ENCODE data around the gene KCNMA1.
A peak's percentile ranks its signal among the peaks of the same experiment; 100 is the strongest.

The KCNMA1 gene

GRCh38 chr10:77381750-77382149 lies 255.9 kb downstream of the KCNMA1 start:
- no peaks in the 10 kb centered on the region for H3K27me3 ChIP-seq
- no peak overlapping the region for H3K9ac ChIP-seq
- no peaks in the 10 kb centered on the region for H4K20me1 ChIP-seq
- H3K9me3 ChIP-seq, result no peaks in the 10 kb centered on the region
- H3K4me1 ChIP-seq, result peaks cover 38% of the 10 kb centered on the region
- no peak overlapping the region for H3K27ac ChIP-seq
- no peak overlapping the region for H3K4me3 ChIP-seq
- H3K4me2 ChIP-seq, result no peak overlapping the region
- no peak for TF ChIP-seq Cebpa-rat (IDR thresholded peaks at IDR 0.05)
- H3K36me3 ChIP-seq, result no peaks in the 10 kb centered on the region

- Histone ChIP-seq H3K36me3 (no peaks in the 10 kb centered on the region), H3K9me3 (no peaks in the 10 kb centered on the region), H3K27ac (no peak overlapping the region), H3K4me1 (peaks cover 31% of the 10 kb centered on the region), H3K9ac (no peak overlapping the region), H3K27me3 (no peaks in the 10 kb centered on the region), H4K20me1 (no peaks in the 10 kb centered on the region), H3K4me2 (peak overlapping the region; percentile 61), H3K4me3 (no peak overlapping the region)
- no peak for TF ChIP-seq Cebpa-rat (IDR thresholded peaks at IDR 0.05)
Measured at GRCh38 chr10:77380723-77381122, 256.9 kb downstream of the KCNMA1 start.

- Histone ChIP-seq H3K9me3 (no peaks in the 10 kb centered on the region), H4K20me1 (no peaks in the 10 kb centered on the region), H3K4me2 (peak overlapping the region; percentile 61), H3K9ac (no peak overlapping the region), H3K27ac (no peak overlapping the region), H3K36me3 (no peaks in the 10 kb centered on the region), H3K4me1 (peaks cover 31% of the 10 kb centered on the region), H3K4me3 (no peak overlapping the region), H3K27me3 (no peaks in the 10 kb centered on the region)
- TF ChIP-seq Cebpa-rat (IDR thresholded peaks at IDR 0.05), result no peak
Measured at GRCh38 chr10:77380191-77380590, 257.4 kb downstream of the KCNMA1 start.

- TF ChIP-seq Cebpa-rat (IDR thresholded peaks at IDR 0.05), result no peak
- Histone ChIP-seq H4K20me1 (no peaks in the 10 kb centered on the region), H3K4me1 (peaks cover 31% of the 10 kb centered on the region)
Measured at GRCh38 chr10:77378366-77379349, 258.9 kb downstream of the KCNMA1 start.

GRCh38 chr10:77377678-77378352 lies 259.8 kb downstream of the KCNMA1 start:
- Histone ChIP-seq H3K4me1 (peaks cover 31% of the 10 kb centered on the region), H3K36me3 (no peaks in the 10 kb centered on the region), H3K27ac (no peak overlapping the region), H3K9ac (no peak overlapping the region), H4K20me1 (no peaks in the 10 kb centered on the region), H3K4me3 (no peak overlapping the region), H3K9me3 (no peaks in the 10 kb centered on the region), H3K4me2 (no peak overlapping the region), H3K27me3 (no peaks in the 10 kb centered on the region)
- no peak for TF ChIP-seq Cebpa-rat (IDR thresholded peaks at IDR 0.05)

More at GRCh38 chr10:77378366-77379349, 258.9 kb downstream of the KCNMA1 start:
- H3K27me3 ChIP-seq, result no peaks in the 10 kb centered on the region
- no peak overlapping the region for H3K9ac ChIP-seq
- H3K36me3 ChIP-seq, result no peaks in the 10 kb centered on the region
- H3K4me2 ChIP-seq, result no peak overlapping the region
- no peak overlapping the region for H3K4me3 ChIP-seq
- no peak overlapping the region for H3K27ac ChIP-seq
- H3K9me3 ChIP-seq, result no peaks in the 10 kb centered on the region

- H3K9ac ChIP-seq, result no peak overlapping the region
- H3K4me1 ChIP-seq, result peaks cover 33% of the 10 kb centered on the region
Measured at GRCh38 chr10:77377034-77377433, 260.6 kb downstream of the KCNMA1 start.

GRCh38 chr10:77374189-77374656 lies 263.4 kb downstream of the KCNMA1 start:
- peaks cover 2% of the 10 kb centered on the region for H3K9me3 ChIP-seq
- H3K27me3 ChIP-seq, result no peaks in the 10 kb centered on the region
- H3K4me3 ChIP-seq, result no peak overlapping the region
- no peak overlapping the region for H3K27ac ChIP-seq
- no peaks in the 10 kb centered on the region for H3K36me3 ChIP-seq
- TF ChIP-seq Cebpa-rat (IDR thresholded peaks at IDR 0.05), result no peak
- H3K4me2 ChIP-seq, result no peak overlapping the region
- H4K20me1 ChIP-seq, result no peaks in the 10 kb centered on the region
- H3K9ac ChIP-seq, result no peak overlapping the region
- peaks cover 7% of the 10 kb centered on the region; the same call in 1 of the 2 replicates for H3K4me1 ChIP-seq

More at GRCh38 chr10:77377034-77377433, 260.6 kb downstream of the KCNMA1 start:
- no peaks in the 10 kb centered on the region for H3K27me3 ChIP-seq
- no peak overlapping the region for H3K4me3 ChIP-seq
- no peak overlapping the region for H3K27ac ChIP-seq
- H3K4me2 ChIP-seq, result no peak overlapping the region
- TF ChIP-seq Cebpa-rat (IDR thresholded peaks at IDR 0.05), result no peak
- no peaks in the 10 kb centered on the region for H4K20me1 ChIP-seq
- no peaks in the 10 kb centered on the region for H3K36me3 ChIP-seq
- no peaks in the 10 kb centered on the region for H3K9me3 ChIP-seq

- Histone ChIP-seq H3K4me1 (peaks cover 7% of the 10 kb centered on the region; the same call in 1 of the 2 replicates), H3K27me3 (no peaks in the 10 kb centered on the region), H3K9ac (no peak overlapping the region), H3K4me3 (no peak overlapping the region), H4K20me1 (no peaks in the 10 kb centered on the region), H3K9me3 (peaks cover 15% of the 10 kb centered on the region), H3K4me2 (no peak overlapping the region), H3K36me3 (no peaks in the 10 kb centered on the region), H3K27ac (no peak overlapping the region)
- no peak for TF ChIP-seq Cebpa-rat (IDR thresholded peaks at IDR 0.05)
Measured at GRCh38 chr10:77371848-77372799, 265.5 kb downstream of the KCNMA1 start.

GRCh38 chr10:77371421-77371820 lies 266.2 kb downstream of the KCNMA1 start:
- H3K9me3 ChIP-seq, result peaks cover 15% of the 10 kb centered on the region
- H3K36me3 ChIP-seq, result no peaks in the 10 kb centered on the region
- H3K4me2 ChIP-seq, result no peak overlapping the region
- TF ChIP-seq Cebpa-rat (IDR thresholded peaks at IDR 0.05), result no peak
- no peak overlapping the region for H3K4me3 ChIP-seq
- H4K20me1 ChIP-seq, result no peaks in the 10 kb centered on the region
- no peaks in the 10 kb centered on the region for H3K27me3 ChIP-seq
- no peak overlapping the region for H3K9ac ChIP-seq
- no peak overlapping the region for H3K27ac ChIP-seq
- H3K4me1 ChIP-seq, result peaks cover 7% of the 10 kb centered on the region; the same call in 1 of the 2 replicates
